ENCODE results near the gene MYDGF.
"Not testable (repeated sequence)": the region's sequence is repeated elsewhere in the genome, so short reads cannot be mapped to it uniquely, and the experiment has no call there.

The MYDGF gene

DNA sequence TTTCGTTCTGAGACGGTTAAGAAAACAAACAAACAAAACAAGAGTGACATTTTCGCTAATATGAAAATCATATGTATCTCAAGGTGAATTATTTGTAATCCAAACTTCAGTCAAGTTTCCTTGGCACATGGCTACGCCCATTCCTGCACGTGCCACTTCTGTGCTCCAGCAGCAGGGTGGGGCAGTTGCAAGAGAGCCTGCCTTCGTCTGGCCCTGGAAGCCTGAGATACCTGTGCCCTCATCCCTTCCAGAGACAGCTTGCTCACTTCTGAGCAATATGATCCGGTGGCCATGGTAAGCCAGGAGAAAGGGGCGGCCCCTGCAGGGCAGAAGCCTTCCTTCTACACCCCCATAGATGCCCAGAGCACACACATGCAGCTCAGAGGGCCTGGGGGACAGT is 31.4 kb upstream of the MYDGF start:
- FAIRE-seq (no peak), DNase-seq (ENCODE audit: extremely low spot score, insufficient read length, low read depth) (no peak)

DNA sequence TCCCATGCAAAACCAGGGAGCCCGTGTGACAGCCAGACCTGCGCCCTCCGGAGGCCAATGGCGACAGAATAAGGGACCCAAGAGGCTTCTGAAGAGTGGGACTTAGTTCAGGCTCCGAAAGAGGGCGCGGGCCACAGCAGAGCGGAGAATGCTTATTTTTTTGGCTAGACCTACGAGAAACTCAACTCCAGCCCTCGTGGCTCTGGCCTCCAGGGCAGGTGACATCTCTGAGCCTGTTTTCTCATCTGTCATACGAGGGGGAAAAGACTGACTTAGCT is 30.5 kb upstream of the MYDGF start:
- no peak for FAIRE-seq
- DNase-seq (ENCODE audit: extremely low spot score, insufficient read length, low read depth): no peak

DNA sequence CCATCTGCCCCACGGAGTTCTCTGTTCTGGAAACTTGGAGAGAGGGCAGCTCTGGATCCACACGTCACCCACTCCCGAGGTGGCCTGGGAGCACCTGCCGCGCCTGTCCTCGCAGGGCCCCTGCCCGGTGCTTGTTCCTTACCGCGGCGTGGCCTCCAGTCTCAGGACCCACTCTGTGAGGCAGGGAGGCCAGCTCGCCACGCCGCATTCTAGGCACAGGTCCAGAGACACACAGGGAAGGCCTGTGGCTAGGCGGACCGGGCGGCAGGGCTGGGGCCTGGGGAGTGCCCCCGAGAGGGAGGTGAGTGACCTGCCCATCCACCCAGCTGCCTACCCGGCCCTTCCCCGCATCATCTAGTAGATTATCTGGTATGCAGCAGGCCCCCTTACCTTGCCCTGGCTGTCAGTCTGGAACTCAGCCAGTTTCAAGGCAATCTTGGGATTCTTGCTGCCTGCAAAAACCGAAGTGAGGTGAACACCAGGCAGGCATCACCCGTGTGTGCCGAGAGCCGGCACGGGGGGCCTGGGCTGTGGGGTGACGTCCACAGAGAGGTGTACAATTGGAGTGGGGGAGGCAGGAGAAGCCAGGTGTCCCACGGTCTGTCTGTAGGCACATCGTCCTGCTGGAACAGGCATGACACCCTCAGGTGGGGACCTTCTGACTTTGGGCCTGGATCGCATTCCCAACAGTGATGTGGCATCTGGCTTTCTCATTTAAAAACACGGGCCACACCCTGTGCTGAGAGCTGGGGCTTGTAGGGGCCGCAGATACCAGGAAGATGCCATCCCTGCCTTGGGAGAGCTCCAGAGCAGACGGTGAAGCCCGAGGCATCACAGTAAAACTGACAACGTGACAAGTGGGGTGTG is 29.9 kb upstream of the MYDGF start:
- FAIRE-seq: no peak
- no peak for DNase-seq (ENCODE audit: extremely low spot score, insufficient read length, low read depth)

DNA sequence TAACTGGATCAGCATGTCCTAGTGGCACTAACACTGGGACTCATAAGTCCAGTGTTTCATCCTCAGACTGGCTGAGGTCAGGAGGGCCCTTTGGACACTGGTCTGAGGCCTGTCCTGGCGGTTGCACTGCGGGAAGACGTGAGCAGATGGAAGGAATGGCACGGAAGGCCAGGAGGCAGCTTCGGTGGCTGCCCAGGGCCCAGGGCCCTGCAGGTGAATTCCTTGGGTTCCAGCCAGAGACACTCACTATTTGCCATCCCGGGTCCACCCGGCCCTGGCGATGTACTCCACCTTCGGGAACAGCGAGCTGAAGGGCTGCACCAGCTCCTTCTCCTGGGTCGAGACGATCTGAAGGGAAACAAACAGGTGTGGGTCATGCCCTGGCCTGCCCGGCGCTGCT is 27.2 kb upstream of the MYDGF start:
- DNase-seq (ENCODE audit: extremely low spot score, insufficient read length, low read depth) (no peak), FAIRE-seq (no peak)

DNA sequence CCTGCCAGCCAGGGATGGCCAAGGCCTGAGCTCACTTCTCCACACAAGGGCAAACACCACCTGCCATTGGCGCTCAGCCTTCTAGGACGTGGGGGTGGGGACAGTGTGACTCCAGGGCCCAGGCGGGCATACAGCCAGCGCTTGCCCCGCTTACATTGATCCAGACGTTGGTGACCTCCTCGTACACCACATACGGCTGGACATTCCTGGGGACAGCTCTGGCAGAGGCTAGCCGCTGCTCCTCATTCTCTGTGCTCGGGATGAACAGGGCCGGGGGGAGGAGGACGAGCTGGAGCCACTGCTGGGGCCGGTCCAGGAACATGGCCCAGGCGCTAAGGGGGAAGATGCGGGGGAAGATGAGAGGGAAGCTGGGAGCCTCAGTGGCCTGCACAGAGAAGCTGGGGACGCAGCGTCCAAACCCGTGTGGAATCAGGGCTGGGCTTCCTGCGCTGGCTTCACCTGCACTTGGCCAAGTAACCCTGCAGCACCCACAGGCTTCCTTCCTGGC is 25.1 kb upstream of the MYDGF start:
- FAIRE-seq (no peak), DNase-seq (ENCODE audit: extremely low spot score, insufficient read length, low read depth) (no peak)

DNA sequence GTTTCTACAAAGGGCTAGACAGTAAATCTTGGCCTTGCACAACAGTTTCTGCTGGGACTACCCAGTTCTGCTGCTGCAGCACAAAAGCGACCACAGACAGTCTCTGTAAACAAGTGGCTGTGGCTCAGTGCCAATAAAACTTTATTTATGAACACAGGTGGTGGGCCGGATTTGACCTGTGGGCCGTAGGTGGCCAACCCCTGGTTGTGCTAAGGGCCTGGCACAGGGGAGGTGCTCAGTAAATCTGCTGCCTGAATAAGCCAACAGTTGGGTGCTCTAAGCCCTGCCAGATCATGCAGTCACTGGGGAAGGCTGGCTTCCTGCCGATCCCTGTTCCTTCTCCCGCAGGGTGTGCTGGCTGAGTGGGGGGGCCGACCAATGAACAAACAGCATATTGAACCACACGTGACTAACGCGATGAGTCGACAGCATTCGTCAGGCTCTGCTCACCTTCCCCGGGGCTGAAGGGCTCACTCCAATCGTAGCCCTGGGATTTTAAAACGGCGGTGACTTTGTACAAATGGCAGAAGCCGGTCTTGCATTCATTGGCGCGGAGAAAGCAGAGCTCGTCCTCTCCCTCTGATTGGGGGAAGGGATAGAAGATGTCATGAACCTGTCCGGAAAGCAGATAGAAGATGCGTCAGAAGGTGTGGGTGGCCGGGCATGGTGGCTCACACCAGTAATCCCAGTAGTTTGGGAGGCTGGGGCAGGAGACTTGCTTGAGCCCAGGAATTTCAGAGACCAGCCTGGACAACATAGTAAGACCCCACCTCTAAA is 24.3 kb upstream of the MYDGF start:
- FAIRE-seq (no peak), DNase-seq (ENCODE audit: extremely low spot score, insufficient read length, low read depth) (no peak)

DNA sequence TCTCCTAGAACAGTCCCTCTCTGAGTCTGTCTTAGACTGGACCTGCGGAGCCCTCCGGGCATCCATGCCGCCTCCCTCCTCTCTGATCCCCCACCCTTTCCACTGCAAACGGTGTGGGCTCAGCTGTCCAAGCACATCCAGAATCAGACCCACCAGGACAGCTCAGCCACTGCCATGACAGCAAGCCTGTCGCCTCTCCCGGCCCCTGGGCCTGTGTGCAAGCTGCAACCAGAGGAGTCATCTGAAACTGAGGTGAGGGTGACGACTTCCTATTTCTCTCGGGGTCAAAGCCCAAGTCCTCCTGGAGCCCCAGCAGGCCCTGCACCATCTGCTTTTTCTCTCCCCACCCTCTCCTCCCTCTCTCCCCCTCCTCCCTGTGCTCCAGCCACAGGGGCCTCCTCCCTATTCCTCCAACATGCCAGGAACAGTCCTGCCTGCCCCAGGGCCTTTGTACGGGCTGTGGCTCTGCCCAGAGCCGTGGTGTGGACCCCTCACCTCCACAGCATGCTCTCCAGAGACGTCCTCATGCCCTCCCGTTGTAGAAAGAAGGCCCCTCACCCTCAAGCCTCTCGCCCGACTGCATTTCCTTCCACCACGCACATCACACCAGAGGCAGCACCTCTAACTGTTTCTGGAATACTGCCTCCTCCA is 23.5 kb upstream of the MYDGF start:
- FAIRE-seq (no peak), DNase-seq (ENCODE audit: extremely low spot score, insufficient read length, low read depth) (no peak)

DNA sequence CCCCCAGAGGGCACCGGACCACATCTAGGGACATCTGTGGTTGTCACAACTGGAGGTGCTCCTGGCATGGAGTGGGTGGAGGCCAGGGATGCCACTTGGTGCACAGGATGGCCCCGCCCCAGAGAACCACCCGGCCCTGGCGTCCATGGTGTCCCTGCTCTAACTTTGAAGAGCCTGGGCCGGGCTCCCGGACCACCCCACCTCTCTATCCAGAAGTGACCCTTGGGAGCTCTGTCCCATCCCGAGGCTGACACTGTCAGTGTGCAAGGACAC is 22.9 kb upstream of the MYDGF start:
- FAIRE-seq: no peak
- DNase-seq (ENCODE audit: extremely low spot score, insufficient read length, low read depth): no peak

DNA sequence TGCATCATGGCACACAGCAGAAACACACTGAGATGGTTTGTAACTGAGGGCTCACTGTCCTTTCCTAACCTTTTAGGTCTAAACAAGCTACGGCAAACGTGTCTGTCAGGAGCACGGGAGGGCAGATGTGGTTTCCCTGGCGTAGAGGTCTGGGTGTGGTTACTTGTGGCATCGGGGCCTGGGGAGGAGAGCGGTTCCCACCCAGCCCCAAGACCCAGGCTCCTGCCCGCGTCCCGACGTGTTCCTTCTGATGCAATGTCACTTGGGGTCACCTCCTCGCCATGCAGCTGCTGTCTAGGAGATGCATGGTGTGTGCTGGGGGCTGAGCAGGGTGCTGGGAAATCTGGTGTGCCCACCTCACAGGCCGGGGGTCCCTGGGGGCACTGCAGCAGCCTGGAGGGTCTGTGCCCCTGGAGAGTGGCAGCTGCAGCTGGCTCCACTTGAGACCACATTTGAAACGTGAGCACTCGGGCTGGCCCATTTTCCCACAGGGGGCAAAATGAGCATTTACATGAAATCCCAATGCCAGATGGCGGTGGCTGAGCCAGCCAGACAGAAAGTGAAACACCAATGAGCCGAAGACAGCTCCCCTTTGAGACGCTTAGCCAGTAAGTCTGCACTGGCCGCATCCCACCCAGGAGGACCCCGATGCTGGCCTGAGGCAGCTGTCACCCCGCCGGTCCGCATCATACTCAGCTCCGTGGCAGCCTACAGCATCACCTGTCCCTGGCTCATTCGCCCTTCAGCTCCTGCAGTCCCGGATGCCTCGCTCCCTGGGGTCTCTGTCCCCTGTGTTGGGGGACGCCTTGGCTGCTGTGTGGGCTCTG is 22.3 kb upstream of the MYDGF start:
- no peak for DNase-seq (ENCODE audit: extremely low spot score, insufficient read length, low read depth)
- FAIRE-seq: no peak

DNA sequence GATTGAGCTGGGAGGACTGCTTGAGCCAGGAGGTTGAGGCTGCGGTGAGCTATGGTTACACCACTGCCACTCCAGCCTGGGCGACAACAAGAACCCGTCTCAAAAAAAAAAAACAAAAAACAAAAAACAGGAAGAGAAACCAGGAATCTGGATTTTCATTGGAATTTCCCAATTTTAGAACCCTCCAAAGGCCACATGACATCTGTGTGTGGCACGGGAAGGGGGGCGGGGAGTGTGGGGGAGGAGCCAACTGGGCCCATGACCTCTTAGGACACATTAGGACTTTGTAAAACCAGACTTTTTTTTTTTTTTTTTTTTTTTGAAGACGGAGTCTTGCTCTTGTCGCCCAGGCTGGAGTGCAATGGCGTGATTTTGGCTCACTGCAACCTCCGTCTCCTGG is 21.2 kb upstream of the MYDGF start:
- no peak for FAIRE-seq
- DNase-seq (ENCODE audit: extremely low spot score, insufficient read length, low read depth): no peak

DNA sequence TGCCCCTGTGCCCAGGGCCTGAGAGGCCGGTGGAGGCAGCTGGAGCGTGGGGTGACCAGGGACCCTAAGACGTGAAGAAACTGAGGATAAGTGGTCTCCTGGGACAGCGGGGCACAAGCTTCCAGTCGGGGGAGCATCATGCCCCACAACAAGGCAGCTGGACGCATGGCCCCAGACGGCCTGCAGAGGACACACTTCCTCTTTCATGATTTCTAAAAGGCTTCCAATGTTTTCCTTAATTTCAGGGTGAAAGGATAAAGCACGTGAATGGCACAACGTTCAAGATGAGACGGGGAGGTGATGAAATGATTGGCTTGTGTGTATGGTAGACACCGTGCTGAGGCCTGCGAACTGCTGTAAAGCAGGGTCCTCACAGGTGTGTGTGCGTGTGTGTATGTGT is 20.2 kb upstream of the MYDGF start:
- no peak for FAIRE-seq
- no peak for DNase-seq (ENCODE audit: extremely low spot score, insufficient read length, low read depth)

DNA sequence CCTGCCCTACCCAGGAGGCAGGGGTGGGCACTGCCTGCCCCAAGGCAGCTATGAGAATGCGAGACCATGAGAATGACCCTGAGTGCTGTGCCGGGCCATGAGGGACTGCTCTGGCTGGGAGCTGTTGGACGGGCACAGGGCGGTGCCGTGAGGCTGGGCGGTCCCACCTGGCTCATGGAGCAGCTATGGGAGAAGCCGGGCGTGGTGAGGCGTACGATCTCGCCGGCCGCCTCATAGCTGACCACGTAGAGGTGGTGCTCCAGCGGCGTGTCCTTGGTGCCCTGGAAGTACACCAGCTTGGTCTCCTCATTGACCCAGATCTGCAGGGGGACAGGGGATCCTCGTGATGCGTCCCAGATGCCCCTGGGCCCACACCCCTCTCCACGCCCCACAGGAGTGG is 19.3 kb upstream of the MYDGF start:
- FAIRE-seq: no peak
- no peak for DNase-seq (ENCODE audit: extremely low spot score, insufficient read length, low read depth)

DNA sequence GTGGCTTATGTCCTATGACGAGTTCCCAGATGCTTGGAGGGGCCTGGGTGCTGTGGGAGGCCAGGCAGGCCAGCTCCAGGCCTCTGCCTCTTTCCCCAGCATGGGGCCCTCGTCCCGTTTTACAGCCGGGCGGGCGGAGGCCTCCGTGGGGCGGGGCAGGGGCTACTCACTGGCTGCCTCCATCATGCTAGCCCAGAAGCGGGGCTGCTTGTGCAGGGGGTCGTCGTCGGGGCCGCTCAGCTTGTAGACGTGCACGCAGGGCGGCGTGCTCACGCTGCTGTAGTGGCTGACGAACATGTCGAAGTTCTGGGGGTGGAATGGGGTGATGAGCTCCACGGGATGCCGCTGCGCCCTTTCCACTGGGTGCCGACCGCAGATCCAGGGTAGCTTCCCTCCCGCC is 18.4 kb upstream of the MYDGF start:
- DNase-seq (ENCODE audit: extremely low spot score, insufficient read length, low read depth) (no peak), FAIRE-seq (no peak)

DNA sequence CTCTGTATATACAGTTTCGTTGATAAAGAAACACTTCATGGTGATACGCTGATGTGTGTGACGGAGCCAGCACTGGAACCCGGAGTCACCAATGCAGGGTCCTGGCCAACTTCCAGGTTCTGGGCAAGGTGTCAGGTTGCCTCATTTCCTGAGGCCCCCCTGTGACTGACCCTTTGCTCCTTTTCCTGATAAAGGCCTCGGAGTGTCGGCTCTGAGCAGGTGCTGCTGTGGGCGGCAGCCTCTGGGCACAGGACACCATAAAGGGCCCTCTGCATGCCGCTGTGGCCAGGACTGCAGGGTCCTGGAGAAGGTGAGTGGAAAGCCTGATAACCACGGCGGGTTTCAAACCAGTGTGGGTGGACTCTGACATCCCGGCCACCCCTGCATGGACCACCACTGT is 17.3 kb upstream of the MYDGF start:
- FAIRE-seq: no peak

DNA sequence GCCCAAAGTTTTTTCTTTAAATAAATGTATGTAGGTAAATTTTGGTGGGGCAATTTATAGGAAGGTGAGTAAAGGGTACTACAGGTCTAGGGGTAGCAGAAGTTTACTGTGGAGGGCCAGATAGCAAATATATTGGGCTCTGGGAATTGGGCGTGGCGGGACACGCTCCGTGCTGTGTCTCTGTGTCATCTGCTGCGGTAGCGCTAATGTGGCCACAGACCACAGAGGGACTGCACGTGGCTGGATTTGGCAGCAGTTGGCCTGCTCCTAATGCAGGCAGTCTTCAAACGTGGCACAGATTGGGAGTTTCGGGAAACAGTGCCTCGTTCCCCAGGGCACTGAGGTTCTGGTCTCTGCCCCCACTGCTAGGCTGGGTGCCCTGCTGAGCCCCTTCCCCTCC is 16.6 kb upstream of the MYDGF start:
- DNase-seq (ENCODE audit: extremely low spot score, insufficient read length, low read depth): no peak
- FAIRE-seq: no peak

More for the DNA sequence above, 17.3 kb upstream of the MYDGF start:
- no peak for DNase-seq (ENCODE audit: extremely low spot score, insufficient read length, low read depth)

DNA sequence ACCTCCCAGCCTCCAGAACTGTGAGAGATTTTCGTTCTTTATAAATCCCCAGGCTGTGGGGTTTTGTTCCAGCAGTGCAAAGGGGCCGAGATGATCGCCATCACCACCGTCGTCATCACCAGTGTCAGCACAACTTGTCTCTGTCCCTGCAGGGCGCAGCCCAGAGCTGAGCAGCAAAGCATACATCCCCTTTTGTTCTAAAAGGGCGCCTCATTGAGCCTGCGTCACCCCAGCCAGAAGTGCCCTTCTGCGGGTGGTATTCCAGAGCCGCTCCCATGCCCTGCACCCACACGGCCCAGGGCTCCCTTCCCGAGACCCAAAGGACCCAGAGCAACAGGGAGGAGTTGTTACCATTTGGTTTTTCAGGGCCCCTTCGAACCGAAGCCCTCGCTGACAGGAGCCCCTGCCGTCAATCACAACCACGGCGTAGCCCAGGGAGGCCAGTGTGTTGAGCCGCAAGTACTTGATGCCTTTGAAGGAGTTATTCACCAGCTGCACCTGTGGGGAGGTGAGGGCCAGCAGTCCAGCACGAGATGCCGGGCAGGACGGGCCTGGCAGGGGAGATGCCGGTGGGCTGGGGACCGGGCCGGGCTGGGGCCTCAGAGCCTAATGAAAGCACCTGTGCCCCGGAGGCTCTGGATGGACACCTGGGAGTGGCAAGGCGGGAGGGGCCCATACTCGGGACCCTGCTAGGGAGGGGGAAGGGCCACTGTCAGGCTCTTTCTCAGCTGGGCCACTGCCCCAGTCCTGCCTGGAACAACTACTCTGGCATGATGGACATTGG is 14.4 kb upstream of the MYDGF start:
- no peak for DNase-seq (ENCODE audit: extremely low spot score, insufficient read length, low read depth)
- no peak for FAIRE-seq

DNA sequence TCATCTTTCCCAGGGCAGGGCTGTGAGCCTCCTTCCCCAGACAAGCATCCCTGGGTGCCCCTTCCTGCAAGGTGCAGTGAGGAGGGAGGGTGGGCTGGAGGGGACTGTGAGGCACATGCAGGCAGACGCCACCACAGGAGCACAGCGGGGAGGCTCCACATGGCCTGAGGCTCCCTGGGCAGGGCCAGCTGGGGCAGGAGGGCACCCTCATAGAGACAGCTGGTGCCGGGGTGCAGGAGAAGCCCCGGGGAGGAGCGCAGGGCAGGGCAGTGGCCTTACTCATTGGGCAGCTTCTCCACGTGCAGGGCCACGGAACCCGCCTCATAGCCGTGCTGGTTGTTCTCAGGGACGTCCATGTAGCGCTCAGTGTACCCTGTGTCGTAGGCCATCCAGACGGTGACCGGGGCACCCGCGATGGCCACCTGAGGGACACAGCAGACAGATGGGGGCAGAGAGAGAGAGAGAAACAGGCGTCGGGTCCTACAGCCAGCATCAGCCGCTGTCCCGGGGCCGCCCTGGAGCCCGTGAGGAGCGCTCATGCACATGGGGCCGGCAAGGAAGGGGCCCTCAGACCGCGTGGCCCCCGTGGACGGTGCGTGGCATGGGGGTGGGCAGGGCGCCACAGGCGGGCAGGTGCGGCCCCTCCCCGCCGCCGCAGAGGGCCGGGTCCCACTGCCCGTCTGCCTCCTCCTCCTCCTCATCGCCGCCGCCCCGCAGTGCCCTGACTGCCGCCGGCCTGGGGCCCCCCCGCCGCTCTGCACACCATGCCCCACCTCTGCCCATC is 12.5 kb upstream of the MYDGF start:
- FAIRE-seq: no peak
- no peak for DNase-seq (ENCODE audit: extremely low spot score, insufficient read length, low read depth)

DNA sequence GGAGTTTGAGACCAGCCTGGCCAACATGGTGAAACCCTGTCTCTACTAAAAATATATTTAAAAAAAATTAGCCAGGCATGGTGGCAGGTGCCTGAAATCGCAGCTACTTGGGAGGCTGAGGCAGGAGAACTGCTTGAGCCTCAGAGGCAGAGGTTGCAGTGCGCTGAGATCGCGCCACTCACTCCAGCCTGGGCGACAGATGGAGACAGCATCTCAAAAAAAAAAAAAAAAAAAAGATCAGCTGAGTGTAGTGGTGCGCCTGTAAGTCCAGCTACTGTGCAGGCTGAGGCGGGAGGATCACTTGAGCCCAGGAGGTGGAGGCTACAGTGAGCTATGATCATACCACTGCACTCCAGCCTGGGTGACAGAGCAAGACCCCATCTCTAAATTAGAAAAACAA is 9.9 kb upstream of the MYDGF start:
- not testable (repeated sequence) for DNase-seq (ENCODE audit: extremely low spot score, insufficient read length, low read depth); FAIRE-seq
